ENCODE results near the gene BCAT1.

BCAT1 gene

GRCh38 chr12:24778486-24779304, 170.2 kb downstream of the BCAT1 start:
- Mint-ChIP-seq H3K9me3 (no peaks in the 10 kb centered on the region), H3K27me3 (peaks cover 18% of the 10 kb centered on the region), H3K36me3 (ENCODE audit: low read depth) (no peaks in the 10 kb centered on the region), H3K4me3 (no peak overlapping the region), H3K27ac (no peak overlapping the region), H3K4me1 (ENCODE audit: low read depth) (peaks cover 6% of the 10 kb centered on the region)

DNA sequence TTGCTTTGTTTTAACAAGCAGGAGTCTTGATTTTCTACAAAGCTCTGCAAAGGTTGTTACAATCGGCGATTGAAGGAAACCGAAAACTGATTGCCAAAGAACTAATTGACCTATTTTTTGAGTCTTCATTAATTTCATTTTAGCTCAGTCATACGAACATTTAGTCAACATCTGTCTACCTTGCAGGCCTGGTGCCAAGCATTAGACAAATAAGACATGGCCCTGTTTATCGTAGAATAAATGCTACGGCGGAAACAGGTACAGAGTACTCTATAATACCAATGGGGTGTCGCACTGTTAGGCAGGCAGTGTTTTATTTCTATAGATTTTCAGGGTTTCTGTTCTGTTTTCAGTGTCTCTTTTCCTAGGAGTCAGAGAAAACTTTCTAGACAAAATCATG, 171.5 kb downstream of the BCAT1 start:
- Mint-ChIP-seq H3K27me3 (peaks cover 11% of the 10 kb centered on the region), H3K4me1 (ENCODE audit: low read depth) (peaks cover 6% of the 10 kb centered on the region), H3K27ac (no peak overlapping the region), H3K9me3 (no peaks in the 10 kb centered on the region), H3K4me3 (no peak overlapping the region), H3K36me3 (ENCODE audit: low read depth) (no peaks in the 10 kb centered on the region)

DNA sequence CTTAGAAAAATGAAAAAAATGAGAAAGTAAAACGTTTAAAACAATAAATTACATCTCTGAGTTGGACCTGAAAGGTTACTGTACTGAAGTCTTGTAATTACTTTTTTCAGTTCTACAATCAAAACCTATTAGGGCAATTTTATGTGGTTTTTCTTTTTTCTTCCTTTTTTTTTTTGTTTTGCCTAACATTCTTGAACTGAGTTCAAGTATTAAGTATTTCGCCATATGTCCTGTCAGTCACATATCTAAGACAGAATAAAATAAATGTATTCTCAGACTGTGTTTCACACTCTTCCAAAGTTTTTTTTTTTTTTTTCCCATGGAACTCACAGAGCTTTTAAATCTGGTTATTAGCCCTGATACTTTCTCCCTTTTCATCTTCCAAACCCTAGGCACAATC, 172.0 kb downstream of the BCAT1 start:
- Mint-ChIP-seq H3K9me3 (no peaks in the 10 kb centered on the region), H3K27me3 (peaks cover 7% of the 10 kb centered on the region), H3K4me1 (ENCODE audit: low read depth) (peaks cover 6% of the 10 kb centered on the region), H3K27ac (no peak overlapping the region), H3K4me3 (no peak overlapping the region), H3K36me3 (ENCODE audit: low read depth) (no peaks in the 10 kb centered on the region)

- peaks cover 6% of the 10 kb centered on the region for H3K4me1 Mint-ChIP-seq (ENCODE audit: low read depth)
- no peak overlapping the region for H3K4me3 Mint-ChIP-seq
- H3K36me3 Mint-ChIP-seq (ENCODE audit: low read depth): no peaks in the 10 kb centered on the region
- peaks cover 7% of the 10 kb centered on the region for H3K27me3 Mint-ChIP-seq
- H3K9me3 Mint-ChIP-seq: no peaks in the 10 kb centered on the region
- H3K27ac Mint-ChIP-seq: no peak overlapping the region
These were observed 173.8 kb downstream of the BCAT1 start for GRCh38 chr12:24775073-24775472.

GRCh38 chr12:24773996-24774395, 174.9 kb downstream of the BCAT1 start:
- Mint-ChIP-seq H3K4me3 (no peak overlapping the region), H3K27ac (no peak overlapping the region), H3K9me3 (no peaks in the 10 kb centered on the region), H3K4me1 (ENCODE audit: low read depth) (no peaks in the 10 kb centered on the region), H3K36me3 (ENCODE audit: low read depth) (no peaks in the 10 kb centered on the region), H3K27me3 (peaks cover 3% of the 10 kb centered on the region)

GRCh38 chr12:24772813-24773212, 176.1 kb downstream of the BCAT1 start:
- no peaks in the 10 kb centered on the region for H3K4me1 Mint-ChIP-seq (ENCODE audit: low read depth)
- peaks cover 3% of the 10 kb centered on the region for H3K27me3 Mint-ChIP-seq
- no peak overlapping the region for H3K27ac Mint-ChIP-seq
- H3K36me3 Mint-ChIP-seq (ENCODE audit: low read depth): no peaks in the 10 kb centered on the region
- no peak overlapping the region for H3K4me3 Mint-ChIP-seq
- no peaks in the 10 kb centered on the region for H3K9me3 Mint-ChIP-seq

GRCh38 chr12:24770821-24771220, 178.1 kb downstream of the BCAT1 start:
- H3K4me3 Mint-ChIP-seq: no peak overlapping the region
- no peaks in the 10 kb centered on the region for H3K9me3 Mint-ChIP-seq
- no peak overlapping the region for H3K27ac Mint-ChIP-seq
- no peaks in the 10 kb centered on the region for H3K4me1 Mint-ChIP-seq (ENCODE audit: low read depth)
- no peaks in the 10 kb centered on the region for H3K36me3 Mint-ChIP-seq (ENCODE audit: low read depth)
- H3K27me3 Mint-ChIP-seq: peaks cover 3% of the 10 kb centered on the region

- peaks cover 3% of the 10 kb centered on the region for H3K27me3 Mint-ChIP-seq
- H3K9me3 Mint-ChIP-seq: no peaks in the 10 kb centered on the region
- no peaks in the 10 kb centered on the region for H3K36me3 Mint-ChIP-seq (ENCODE audit: low read depth)
- no peaks in the 10 kb centered on the region for H3K4me1 Mint-ChIP-seq (ENCODE audit: low read depth)
- no peak overlapping the region for H3K27ac Mint-ChIP-seq
- no peak overlapping the region for H3K4me3 Mint-ChIP-seq
These were observed 178.6 kb downstream of the BCAT1 start for GRCh38 chr12:24770334-24770733.

- no peaks in the 10 kb centered on the region for H3K36me3 Mint-ChIP-seq (ENCODE audit: low read depth)
- H3K27ac Mint-ChIP-seq: no peak overlapping the region
- H3K4me1 Mint-ChIP-seq (ENCODE audit: low read depth): no peaks in the 10 kb centered on the region
- no peak overlapping the region for H3K4me3 Mint-ChIP-seq
- peaks cover 2% of the 10 kb centered on the region for H3K27me3 Mint-ChIP-seq
- H3K9me3 Mint-ChIP-seq: no peaks in the 10 kb centered on the region
These were observed 179.2 kb downstream of the BCAT1 start for GRCh38 chr12:24769682-24770081.

GRCh38 chr12:24768415-24768814, 180.5 kb downstream of the BCAT1 start:
- Mint-ChIP-seq H3K36me3 (ENCODE audit: low read depth) (no peaks in the 10 kb centered on the region), H3K4me3 (no peak overlapping the region), H3K27me3 (no peaks in the 10 kb centered on the region), H3K4me1 (ENCODE audit: low read depth) (no peaks in the 10 kb centered on the region), H3K27ac (no peak overlapping the region), H3K9me3 (no peaks in the 10 kb centered on the region)

GRCh38 chr12:24767016-24767415, 181.9 kb downstream of the BCAT1 start:
- H3K27me3 Mint-ChIP-seq: no peaks in the 10 kb centered on the region
- no peak overlapping the region for H3K27ac Mint-ChIP-seq
- H3K4me3 Mint-ChIP-seq: no peak overlapping the region
- H3K36me3 Mint-ChIP-seq (ENCODE audit: low read depth): no peaks in the 10 kb centered on the region
- H3K9me3 Mint-ChIP-seq: no peaks in the 10 kb centered on the region
- no peaks in the 10 kb centered on the region for H3K4me1 Mint-ChIP-seq (ENCODE audit: low read depth)

GRCh38 chr12:24764712-24765111, 184.2 kb downstream of the BCAT1 start:
- Mint-ChIP-seq H3K27ac (no peak overlapping the region), H3K36me3 (ENCODE audit: low read depth) (no peaks in the 10 kb centered on the region), H3K27me3 (no peaks in the 10 kb centered on the region), H3K4me3 (no peak overlapping the region), H3K4me1 (ENCODE audit: low read depth) (no peaks in the 10 kb centered on the region), H3K9me3 (no peaks in the 10 kb centered on the region)

DNA sequence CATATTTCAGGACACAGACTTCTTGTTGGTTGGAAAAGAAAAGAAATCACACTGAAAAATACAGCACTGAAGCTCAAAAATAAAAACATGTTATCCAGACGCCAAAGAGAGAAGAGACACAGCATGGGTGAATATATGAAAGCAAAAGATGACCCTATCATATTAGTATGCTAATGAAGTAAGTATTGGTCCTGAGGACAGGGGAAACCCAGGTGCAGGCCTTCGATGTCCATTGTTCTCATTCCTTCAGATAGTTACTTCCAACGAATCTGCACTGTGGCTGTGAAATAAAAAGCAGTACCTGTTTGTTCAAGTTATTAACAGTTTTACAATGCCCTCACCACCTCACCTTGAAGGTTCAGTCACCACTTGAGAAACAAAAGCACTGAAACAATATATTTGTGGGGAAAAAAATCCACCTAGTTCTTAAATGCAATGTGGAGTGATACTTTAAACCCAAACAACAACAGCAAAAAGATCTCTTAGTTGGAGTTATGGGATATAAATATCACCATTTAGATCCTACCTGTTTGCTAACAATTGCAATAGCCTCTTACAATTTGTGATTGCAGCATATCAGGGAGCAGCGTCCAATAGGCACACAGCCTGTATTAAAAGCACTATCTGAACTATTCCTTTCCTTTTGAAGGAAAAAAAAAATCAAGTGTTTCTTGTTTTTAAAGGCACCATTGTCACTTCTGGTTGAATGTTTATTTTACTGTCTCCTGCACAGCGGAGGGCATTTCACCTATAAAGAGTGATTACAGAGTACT, 188.1 kb downstream of the BCAT1 start:
- Mint-ChIP-seq H3K36me3 (ENCODE audit: low read depth) (no peaks in the 10 kb centered on the region), H3K27me3 (peaks cover 4% of the 10 kb centered on the region), H3K27ac (no peak overlapping the region), H3K9me3 (no peaks in the 10 kb centered on the region), H3K4me1 (ENCODE audit: low read depth) (no peaks in the 10 kb centered on the region), H3K4me3 (no peak overlapping the region)

DNA sequence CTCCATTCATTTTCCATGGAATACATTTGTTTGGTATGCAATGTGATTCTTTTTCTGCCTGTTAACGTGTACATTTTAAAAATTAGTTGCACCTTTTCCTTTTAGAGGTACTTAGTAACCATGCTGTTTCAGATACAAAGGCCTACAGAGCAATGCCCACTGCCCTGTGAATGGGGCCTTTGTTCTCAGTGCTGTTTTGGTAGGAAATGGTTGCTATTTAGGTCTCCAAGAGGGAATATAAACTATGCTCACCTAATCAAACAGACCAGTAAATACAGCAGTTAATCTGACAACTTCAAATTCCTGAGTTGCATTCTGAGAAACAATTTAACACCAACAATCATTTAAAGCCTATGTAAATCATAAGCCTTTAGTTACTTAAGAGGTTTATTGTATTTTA, 188.7 kb downstream of the BCAT1 start:
- no peaks in the 10 kb centered on the region for H3K9me3 Mint-ChIP-seq
- H3K27ac Mint-ChIP-seq: no peak overlapping the region
- H3K4me3 Mint-ChIP-seq: no peak overlapping the region
- H3K27me3 Mint-ChIP-seq: peaks cover 4% of the 10 kb centered on the region
- H3K36me3 Mint-ChIP-seq (ENCODE audit: low read depth): no peaks in the 10 kb centered on the region
- H3K4me1 Mint-ChIP-seq (ENCODE audit: low read depth): no peaks in the 10 kb centered on the region
